Stimulated activated CD4-positive, alpha-beta T cell treated with anti-CD3 and anti-CD28 coated beads, TNF-alpha, amount 100 ng/mL, for 1 hour (primary cell): ENCODE measurements around the gene TTC39A.
"Not testable (repeated sequence)": the region's sequence is repeated elsewhere in the genome, so short reads cannot be mapped to it uniquely, and the experiment has no call there.

Experiments used
- DNase-seq, 3 donors: peaks; one replicate each; pipeline ENCODE4 v3.0.0-alpha.2; 2020; ENCODE audit warnings: low read depth in 3 of 3, low spot score in 1 of 3

Gene TTC39A

DNA sequence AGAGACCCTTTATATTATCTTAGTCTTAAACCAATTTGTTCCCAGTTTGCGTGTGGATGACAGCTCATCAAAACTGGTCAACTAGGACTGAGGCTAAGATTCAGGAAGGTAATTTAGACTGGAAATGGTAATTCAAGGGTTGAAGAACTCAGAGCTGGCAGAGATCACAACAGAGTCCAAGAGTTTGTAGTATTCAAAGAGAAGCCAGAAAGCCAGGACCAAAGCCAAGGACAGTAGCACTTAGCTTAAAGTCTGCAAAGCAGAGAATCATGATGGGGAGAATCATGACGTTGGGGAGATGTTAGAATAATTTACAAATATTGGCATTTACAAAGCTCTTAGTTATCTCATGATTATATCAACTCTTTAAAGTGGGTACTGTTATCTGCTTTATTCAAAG lies 61.7 kb downstream of the TTC39A start:
- no peak for DNase-seq

DNA sequence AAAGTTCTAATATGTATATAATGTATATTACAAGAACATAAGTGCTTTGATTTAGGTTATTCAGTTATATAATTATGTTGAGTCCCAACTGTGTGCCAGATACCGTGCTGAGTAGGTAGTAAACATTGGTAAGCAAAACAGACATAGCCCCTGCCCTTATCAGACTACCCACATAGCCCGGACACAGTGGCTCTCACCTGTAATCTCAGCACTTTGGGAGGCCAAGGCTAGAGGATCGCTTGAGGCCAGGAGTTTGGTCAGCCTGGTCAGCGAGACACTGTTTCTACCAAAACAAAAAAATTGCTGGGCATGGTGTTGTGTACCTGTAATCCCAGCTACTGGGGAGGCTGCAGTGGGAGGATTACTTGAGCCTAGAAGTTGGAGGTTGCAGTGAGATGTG lies 63.6 kb downstream of the TTC39A start:
- DNase-seq: no peak

DNA sequence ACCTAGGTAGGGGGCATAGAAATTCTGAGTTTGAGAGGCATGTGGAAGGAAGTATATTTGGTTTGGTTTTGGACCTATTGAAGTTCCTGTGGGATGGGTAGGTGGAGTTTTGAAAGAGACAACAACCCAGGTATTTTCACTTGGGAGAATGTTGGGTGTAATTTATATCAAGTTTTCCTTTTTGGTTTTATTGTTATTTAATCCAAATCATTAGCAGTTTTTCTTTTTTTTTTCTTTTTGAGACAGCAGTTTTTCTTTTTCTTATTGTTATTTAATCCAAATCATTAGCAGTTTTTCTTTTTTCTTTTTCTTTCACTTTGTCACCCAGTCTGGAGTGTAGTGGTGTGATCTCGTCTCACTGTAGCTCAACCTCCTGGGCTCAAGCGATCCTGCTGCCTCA lies 64.2 kb downstream of the TTC39A start:
- no peak for DNase-seq

DNA sequence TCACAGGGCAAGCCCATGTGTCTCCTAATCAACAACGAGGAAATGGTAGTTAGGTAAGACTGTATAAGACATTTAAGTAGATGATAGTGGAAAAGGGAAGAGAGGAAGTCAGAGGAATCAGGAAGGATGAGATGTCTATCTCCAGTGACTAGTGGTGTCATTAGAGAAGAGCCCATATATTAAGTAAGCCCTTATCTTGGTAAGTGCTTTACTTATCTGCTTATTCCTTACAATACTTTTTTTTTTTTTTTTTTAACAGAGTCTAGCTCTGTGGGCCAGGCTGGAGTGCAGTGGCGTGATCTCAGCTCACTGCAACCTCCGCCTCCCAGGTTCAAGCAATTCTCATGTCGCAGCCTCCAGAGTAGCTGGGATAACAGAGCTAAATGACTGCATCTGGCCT lies 64.7 kb downstream of the TTC39A start:
- no peak for DNase-seq

DNA sequence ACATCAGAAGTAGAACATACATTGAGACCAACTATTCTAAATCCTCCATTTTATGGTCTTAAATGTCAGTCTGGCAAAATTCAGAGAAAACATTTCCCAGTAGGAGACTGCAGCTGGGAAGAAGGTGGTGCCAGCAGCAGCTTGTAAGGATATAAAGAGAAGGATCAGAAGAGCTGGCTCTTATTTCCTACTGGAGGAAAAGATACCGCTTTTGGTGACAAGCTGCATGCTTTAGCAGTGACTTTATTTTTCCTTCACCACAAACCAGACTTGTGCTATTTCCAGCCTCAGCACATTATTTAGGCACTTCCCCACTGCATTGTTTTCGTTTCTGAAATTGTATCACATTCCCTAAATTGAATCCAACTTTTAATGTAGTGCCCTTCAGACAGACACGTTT lies 65.9 kb downstream of the TTC39A start:
- no peak for DNase-seq

DNA sequence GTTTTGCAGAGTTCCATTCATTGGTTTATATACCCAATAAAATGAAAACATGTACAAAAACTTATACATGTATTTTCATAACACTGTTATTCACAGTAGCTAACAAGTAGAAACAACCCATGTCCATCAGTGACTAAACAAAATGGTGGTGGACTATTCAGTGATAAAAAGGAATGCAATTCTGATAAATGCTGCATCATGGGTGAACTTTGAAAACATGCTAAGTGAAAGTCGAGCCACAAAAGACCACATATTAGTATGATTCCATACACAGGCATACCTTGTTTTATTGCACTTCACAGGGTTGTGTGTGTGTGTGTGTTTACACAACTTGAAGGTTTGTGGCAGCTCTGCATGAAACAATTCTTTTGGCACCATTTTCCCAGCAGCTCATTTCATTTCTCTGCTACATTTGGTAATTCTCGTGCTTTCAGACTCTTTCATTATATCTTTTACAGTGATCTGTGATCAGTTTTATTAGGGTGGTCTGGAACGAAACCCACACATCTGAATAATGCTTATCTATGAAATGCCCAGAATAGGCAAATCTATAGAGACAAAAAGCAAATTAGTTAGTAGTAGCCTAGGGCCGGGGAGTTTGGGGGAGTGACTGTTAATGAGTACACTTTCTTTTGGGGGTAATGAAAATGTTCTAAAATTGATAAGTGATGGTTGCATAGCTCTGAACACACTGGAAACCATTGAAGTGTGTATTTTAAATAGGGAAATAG lies 67.0 kb downstream of the TTC39A start:
- DNase-seq: no peak

DNA sequence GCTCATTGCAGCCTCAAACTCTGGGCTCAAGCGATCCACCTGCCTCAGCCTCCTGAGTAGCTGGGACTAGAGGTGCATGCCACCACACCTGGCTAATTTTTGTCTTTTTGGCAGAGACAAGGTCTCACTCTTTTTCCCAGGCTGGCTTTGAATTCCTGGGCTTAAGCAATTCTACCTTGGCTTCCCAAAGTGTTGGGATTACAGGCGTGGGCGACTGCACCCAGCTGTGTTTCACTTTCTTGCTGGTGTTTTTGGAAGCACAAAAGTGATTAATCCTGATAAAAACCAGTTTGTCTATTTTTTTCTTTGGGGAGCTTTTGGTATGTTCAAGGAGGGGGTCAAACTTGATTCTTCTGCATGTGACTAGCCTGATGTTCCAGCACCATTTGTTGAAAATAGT lies 75.0 kb downstream of the TTC39A start:
- DNase-seq: no peak

DNA sequence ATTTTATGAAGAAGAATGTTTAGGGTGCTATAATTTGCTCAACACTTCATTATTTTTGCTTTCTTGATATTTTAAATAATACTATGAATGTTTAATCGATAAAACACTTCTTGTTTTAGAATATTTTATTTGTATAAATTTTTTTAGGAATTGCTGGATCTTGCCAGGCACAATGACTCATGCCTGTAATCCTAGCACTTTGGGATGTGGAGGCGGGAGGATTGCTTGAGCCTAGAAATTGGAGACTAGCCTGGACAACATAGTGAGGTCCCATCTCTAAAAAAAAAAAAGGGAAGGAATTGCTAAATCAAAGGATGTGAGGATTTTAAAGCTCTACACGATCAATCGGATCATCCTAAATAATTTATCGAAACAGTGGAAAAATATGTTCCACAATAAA lies 76.7 kb downstream of the TTC39A start:
- no peak for DNase-seq

DNA sequence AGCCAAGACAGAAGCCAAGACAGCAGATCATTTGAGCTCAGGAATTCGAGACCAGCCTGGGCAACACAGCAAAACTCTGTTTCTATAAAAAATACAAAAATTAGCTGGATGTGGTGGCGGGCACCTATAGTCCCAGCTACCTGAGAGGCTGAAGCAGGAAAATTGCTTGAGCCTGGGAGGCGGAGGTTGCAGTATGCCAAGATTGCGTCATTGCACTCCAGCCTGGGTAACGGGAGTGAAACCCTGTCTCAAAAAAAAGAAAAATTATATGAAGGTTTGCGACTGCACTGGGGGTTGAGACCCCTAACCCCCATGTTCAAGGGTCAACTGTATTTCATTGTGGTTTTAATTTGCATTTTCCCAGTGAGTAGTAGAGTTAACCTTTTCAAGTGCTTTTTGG lies 78.0 kb downstream of the TTC39A start:
- DNase-seq: no peak

DNA sequence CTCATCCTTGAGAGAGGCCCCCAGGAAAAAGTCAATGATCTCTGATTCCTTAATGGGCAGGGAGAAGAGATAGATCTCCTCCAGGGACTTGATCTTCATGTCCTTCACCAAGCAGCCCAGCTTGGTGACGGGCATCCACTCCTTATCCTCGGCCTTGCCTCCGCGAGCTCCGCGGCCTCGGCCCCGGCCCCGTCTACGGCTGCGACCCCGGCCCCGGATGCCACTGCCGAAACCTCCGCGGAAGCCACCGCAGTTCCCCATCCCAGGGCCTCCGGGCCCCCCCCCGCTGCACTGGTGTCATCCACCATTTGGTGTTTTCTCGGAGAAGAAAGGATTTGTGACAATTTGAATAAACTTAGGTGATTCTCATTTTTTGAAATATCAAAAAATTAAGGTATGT lies 79.2 kb downstream of the TTC39A start:
- DNase-seq: not testable (repeated sequence)

DNA sequence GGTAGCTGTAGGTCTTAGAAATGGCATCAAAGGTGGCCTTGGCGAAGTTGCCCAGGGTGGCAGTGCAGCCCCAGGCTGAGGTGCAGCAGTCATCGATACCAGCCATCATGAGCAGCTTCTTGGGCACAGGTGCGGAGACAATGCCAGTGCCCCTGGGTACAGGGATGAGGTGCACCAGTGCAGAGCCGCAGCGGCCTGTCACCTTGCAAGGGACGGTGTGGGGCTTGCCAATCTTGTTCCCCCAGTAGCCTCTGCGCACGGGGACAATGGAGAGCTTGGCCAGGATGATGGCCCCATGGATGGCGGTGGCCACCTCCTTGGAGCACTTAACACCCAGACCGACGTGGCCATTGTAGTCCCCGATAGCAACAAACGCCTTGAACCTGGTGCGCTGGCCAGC lies 79.6 kb downstream of the TTC39A start:
- DNase-seq: not testable (repeated sequence)

DNA sequence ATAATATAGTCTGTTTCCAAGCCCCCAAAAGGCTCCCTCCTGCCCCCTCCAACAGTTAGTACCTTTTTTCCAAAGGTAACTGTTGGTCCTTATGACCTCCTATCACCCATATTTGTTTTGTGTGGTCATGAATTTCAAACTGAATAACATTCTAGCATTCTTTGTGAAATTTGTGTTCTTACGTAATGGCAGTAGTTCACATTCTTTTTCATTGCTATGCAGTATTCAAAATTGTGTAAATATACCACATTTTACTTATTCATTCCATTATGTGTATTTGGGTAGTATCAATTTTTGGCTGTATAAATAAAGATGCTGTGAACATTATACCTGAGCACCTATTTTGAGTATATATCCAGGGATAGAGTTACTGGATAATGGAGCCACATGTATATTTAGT lies 80.9 kb downstream of the TTC39A start:
- DNase-seq: no peak

DNA sequence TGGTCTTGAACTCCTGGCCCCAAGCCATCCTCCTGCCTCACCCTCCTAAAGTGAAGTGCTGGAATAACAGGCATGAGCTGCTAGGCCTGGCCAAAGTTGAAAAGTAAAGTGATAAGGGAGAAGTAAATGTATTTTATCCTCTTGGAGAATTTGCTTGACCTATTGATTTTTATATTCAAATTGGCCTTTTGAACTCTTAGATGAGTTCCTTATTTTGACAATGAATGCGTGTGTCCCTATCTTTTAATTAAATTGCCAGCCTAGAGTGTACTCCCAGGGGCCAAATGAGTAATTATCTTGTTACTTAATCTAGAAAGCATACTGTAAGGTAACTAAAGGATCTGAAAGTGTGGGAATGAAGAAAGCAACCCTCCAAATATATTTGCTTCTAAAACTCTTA lies 82.9 kb downstream of the TTC39A start:
- DNase-seq: no peak

DNA sequence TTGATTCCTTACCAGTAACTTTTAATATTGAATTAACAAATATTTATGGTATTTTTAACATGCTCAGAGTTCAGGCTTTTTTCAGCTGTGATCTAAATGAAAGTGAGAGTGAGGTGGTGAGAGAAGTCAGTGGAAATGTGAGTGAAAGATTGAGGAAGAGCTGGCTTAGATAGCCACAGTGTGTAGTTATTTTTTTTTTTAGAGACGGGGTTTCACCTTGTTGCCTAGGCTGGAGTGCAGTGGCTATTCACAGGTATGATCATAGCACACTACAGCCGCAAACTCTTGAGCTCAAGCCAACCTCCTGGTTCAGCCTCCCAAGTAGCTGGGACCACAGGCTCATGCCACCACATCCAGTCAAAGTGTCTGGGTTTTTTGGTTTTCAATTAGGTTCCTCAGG lies 83.3 kb downstream of the TTC39A start:
- DNase-seq: no peak

DNA sequence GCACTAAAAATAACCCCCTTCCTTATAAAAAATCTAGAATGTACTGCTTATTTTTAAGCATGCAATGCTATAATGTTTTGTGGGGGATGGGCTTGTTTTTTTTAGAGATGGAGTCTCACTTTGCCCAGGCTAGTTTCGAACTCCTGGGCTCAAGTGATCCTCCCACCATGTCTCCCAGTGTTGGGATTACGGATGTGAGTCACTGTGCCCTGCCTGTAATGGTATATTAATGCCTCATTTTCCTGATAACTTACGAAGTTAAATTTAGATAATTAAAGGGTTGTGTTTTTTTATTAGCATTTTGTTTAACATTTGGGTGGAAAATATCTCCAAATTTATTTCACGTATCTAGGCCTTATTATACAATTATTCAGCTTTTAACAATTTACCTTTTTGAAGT lies 87.8 kb downstream of the TTC39A start:
- DNase-seq: no peak

DNA sequence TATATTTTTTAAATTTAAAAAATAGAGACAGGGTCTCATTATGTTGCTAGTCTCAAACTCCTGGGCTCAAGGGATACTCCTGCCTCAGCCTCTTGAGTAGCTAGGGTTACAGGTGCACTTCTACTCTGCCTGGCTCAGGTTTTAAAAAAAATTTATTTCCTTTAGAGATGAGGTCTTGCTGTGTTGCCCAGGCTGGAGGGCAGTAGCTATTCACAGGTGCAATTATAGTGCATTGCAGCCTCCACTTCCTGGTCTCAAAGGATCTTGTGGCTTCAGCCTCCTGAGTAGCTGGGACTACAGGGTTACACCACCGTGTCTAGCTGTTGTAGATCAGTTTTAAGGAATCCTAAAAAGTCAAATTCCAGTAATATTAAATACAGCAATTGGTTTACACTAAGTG lies 89.2 kb downstream of the TTC39A start:
- no peak for DNase-seq

DNA sequence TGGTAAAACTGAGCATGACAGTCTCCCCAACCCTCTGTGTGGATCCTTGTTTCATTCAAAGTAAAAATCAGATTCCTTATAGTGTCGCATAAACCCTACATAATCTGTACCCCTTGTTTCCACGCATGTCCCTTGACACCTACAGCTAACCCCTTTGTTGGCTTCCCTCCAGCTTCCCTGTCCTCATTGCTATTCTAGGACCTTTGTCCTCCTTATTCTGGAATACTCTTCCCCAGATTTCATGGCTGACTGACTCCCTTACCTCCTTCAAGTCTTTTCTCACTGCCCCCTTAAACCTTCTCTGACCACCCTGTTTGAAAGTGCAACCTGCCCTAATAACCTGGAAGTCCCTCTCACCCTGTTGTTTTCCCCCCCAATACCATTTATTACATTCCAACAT lies 90.3 kb downstream of the TTC39A start:
- no peak for DNase-seq

DNA sequence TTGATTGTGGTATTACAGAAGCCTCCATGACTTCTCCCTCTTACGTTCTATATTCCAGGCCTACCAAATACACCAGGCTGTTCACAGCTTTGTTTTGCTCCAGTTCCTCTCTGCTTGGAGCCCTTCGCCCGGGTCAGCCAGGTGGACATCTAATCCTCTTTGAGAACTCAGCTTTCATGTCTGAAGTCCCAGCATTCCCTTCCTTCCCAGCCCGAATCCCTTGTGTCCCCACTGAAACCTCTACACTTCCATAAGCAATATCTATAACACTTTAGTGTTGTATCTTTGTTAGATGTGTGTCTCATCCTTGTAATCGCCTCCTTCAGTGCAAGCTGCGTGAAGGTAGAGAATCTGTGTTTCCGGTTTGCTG lies 92.3 kb downstream of the TTC39A start:
- no peak for DNase-seq

DNA sequence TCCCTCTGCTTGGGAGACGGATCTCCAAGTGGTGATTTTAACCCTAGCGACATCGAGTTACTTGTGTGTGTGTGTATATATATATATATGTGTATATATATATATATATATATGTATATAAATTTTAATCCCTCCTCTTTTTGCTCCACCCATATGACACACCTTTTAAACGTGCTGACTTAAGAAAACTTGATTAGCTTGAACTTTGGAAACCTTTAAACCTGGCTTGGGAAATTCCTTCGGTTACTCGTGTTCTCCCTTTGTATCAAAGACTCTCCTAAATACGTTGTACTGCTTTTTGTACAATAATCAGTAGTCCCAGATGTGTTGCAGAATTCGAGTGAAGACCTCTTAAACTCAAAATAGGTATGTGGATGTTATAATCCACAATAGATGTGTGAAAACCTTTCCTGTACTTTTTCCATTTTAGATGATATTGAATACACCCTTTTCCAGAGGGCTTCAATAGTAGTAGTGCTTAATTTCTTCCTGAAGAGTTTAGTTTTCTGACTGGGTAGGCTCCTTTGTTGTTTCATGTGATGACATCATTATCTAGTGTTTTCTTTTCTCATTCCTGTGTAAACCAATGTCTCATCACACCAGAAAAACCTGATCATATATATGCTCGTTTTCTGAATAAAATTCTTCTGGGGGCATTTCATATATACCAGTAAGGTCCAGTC lies 92.9 kb downstream of the TTC39A start:
- no peak for DNase-seq
